WTC11 (cell line): ENCODE measurements around the gene KRTCAP3. TPM values are rescaled to one million over a fixed set of nuclear protein-coding genes. Genes with fewer than 3 reads are reported as not detected.
A peak's percentile ranks its signal among the peaks of the same experiment; 100 is the strongest.

ENCODE experiments used
- CREB1 ChIP-seq: sonication (generic); formaldehyde crosslinking; IDR thresholded peaks from 2 replicates; pipeline ENCODE4 v1.8.0; 2023; ENCODE audit warnings: mild to moderate bottlenecking, missing genetic modification reagents
- CREM ChIP-seq: sonication (generic); formaldehyde crosslinking; IDR thresholded peaks from 2 replicates; pipeline ENCODE4 v1.8.1; 2022; ENCODE audit warnings: mild to moderate bottlenecking, missing genetic modification reagents, moderate library complexity
- E2F1 ChIP-seq: sonication (generic); formaldehyde crosslinking; IDR thresholded peaks from 2 replicates; pipeline ENCODE4 v1.8.0; 2022; ENCODE audit warnings: mild to moderate bottlenecking, missing genetic modification reagents
- FOXP4 ChIP-seq: sonication (generic); formaldehyde crosslinking; IDR thresholded peaks from 2 replicates; pipeline ENCODE4 v1.8.0; 2022; ENCODE audit warnings: mild to moderate bottlenecking, missing genetic modification reagents
- JAZF1 ChIP-seq: fragments of 250-450 bp; sonication (Bioruptor Pico); IDR thresholded peaks from 2 replicates; pipeline ENCODE4 v1.9.0; 2021; ENCODE audit warnings: moderate library complexity, mild to moderate bottlenecking, inconsistent platforms
- MXD4 ChIP-seq: fragments of 250-450 bp; sonication (Bioruptor Pico); IDR thresholded peaks from 2 replicates; pipeline ENCODE4 v1.8.0; 2021; ENCODE audit warnings: mild to moderate bottlenecking, moderate library complexity, borderline replicate concordance
- NFATC4 ChIP-seq: fragments of 250-450 bp; sonication (Bioruptor Pico); IDR thresholded peaks from 2 replicates; pipeline ENCODE4 v1.9.0; 2021; ENCODE audit warnings: mild to moderate bottlenecking
- NR1H2 ChIP-seq: sonication (generic); formaldehyde crosslinking; IDR thresholded peaks from 2 replicates; pipeline ENCODE4 v1.9.0; 2021; ENCODE audit warnings: mild to moderate bottlenecking, moderate library complexity, missing genetic modification reagents
- NR2C2 ChIP-seq: sonication (generic); formaldehyde crosslinking; IDR thresholded peaks from 2 replicates; pipeline ENCODE4 v1.8.0; 2022; ENCODE audit warnings: mild to moderate bottlenecking, missing genetic modification reagents
- PREB ChIP-seq: sonication (generic); formaldehyde crosslinking; IDR thresholded peaks from 2 replicates; pipeline ENCODE4 v1.8.1; 2022; ENCODE audit warnings: mild to moderate bottlenecking, missing genetic modification reagents, moderate library complexity, borderline replicate concordance
- PRRX2 ChIP-seq: fragments of 250-450 bp; sonication (Bioruptor Pico); IDR thresholded peaks from 2 replicates; pipeline ENCODE4 v1.8.0; 2021; ENCODE audit warnings: mild to moderate bottlenecking
- RORB ChIP-seq: fragments of 250-450 bp; sonication (Bioruptor Pico); IDR thresholded peaks from 2 replicates; pipeline ENCODE4 v1.9.0; 2021; ENCODE audit warnings: mild to moderate bottlenecking
- TP53 ChIP-seq: sonication (generic); formaldehyde crosslinking; IDR thresholded peaks from 2 replicates; pipeline ENCODE4 v1.8.1; 2023; ENCODE audit warnings: mild to moderate bottlenecking, missing genetic modification reagents
- ZNF121 ChIP-seq: sonication (generic); formaldehyde crosslinking; IDR thresholded peaks from 2 replicates; pipeline ENCODE4 v1.8.0; 2023; ENCODE audit warnings: missing genetic modification reagents
- ZNF317 ChIP-seq: sonication (generic); formaldehyde crosslinking; IDR thresholded peaks from 2 replicates; pipeline ENCODE4 v1.8.1; 2023; ENCODE audit warnings: low read depth, mild to moderate bottlenecking, moderate library complexity, missing genetic modification reagents, borderline replicate concordance
- ZNF532 ChIP-seq: fragments of 250-450 bp; sonication (Bioruptor Pico); IDR thresholded peaks from 2 replicates; pipeline ENCODE4 v1.9.0; 2021; ENCODE audit warnings: mild to moderate bottlenecking, borderline replicate concordance
- total RNA-seq: library from RNA; stranded (reverse); gene quantifications from 3 replicates; pipeline ENCODE4 v1.2.3, GENCODE V29; 2021
- TF ChIP-seq, protein P1 (sequence below): sonication (generic); formaldehyde crosslinking; IDR thresholded peaks from 2 replicates; pipeline ENCODE4 v1.8.1; 2022; ENCODE audit warnings: low read depth, mild to moderate bottlenecking, moderate library complexity, missing genetic modification reagents, borderline replicate concordance
- TF ChIP-seq, protein P2 (sequence below): sonication (generic); formaldehyde crosslinking; IDR thresholded peaks from 2 replicates; pipeline ENCODE4 v1.8.1; 2023; ENCODE audit warnings: mild to moderate bottlenecking, missing genetic modification reagents
- TF ChIP-seq, protein P3 (sequence below): sonication (generic); formaldehyde crosslinking; IDR thresholded peaks from 2 replicates; pipeline ENCODE4 v1.8.1; 2022; ENCODE audit warnings: mild to moderate bottlenecking, moderate library complexity, missing genetic modification reagents
- TF ChIP-seq, protein P4 (sequence below): fragments of 250-450 bp; sonication (Bioruptor Pico); IDR thresholded peaks from 2 replicates; pipeline ENCODE4 v1.9.0; 2021; ENCODE audit warnings: mild to moderate bottlenecking

KRTCAP3 gene
- total RNA-seq, 1 experiment from 2014 or later, result 41.9 TPM

GRCh38 chr2:27441958-27442919 is at the start of gene KRTCAP3 (continued):
- TF ChIP-seq PRRX2 (CRISPR knock-in tag) (0 out of 2 replicates have a peak, but pooled peaks have one; percentile 21), ZNF121 (CRISPR knock-in tag) (peak; percentile 95), RORB (CRISPR knock-in tag) (no peak), TP53 (peak; percentile 71), E2F1 (CRISPR knock-in tag) (0 out of 2 replicates have a peak, but pooled peaks have one; percentile 49), CREB1 (CRISPR knock-in tag) (peak; percentile 68; the same call in 1 of the 2 replicates), ZNF317 (CRISPR knock-in tag) (no peak), PREB (CRISPR knock-in tag) (no peak), ZNF532 (CRISPR knock-in tag) (peak; percentile 83; the same call in 1 of the 2 replicates), NR1H2 (CRISPR knock-in tag) (peak; percentile 85), NR2C2 (CRISPR knock-in tag) (no peak), MXD4 (CRISPR knock-in tag) (no peak), NFATC4 (CRISPR knock-in tag) (peak; percentile 76; the same call in 1 of the 2 replicates), CREM (CRISPR knock-in tag) (peak; percentile 25; the same call in 1 of the 2 replicates), FOXP4 (CRISPR knock-in tag) (peak; percentile 57), JAZF1 (CRISPR knock-in tag) (no peak)
- TF ChIP-seq, protein P1, sequence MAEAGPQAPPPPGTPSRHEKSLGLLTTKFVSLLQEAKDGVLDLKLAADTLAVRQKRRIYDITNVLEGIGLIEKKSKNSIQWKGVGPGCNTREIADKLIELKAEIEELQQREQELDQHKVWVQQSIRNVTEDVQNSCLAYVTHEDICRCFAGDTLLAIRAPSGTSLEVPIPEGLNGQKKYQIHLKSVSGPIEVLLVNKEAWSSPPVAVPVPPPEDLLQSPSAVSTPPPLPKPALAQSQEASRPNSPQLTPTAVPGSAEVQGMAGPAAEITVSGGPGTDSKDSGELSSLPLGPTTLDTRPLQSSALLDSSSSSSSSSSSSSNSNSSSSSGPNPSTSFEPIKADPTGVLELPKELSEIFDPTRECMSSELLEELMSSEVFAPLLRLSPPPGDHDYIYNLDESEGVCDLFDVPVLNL, result no peak
- TF ChIP-seq, protein P2, sequence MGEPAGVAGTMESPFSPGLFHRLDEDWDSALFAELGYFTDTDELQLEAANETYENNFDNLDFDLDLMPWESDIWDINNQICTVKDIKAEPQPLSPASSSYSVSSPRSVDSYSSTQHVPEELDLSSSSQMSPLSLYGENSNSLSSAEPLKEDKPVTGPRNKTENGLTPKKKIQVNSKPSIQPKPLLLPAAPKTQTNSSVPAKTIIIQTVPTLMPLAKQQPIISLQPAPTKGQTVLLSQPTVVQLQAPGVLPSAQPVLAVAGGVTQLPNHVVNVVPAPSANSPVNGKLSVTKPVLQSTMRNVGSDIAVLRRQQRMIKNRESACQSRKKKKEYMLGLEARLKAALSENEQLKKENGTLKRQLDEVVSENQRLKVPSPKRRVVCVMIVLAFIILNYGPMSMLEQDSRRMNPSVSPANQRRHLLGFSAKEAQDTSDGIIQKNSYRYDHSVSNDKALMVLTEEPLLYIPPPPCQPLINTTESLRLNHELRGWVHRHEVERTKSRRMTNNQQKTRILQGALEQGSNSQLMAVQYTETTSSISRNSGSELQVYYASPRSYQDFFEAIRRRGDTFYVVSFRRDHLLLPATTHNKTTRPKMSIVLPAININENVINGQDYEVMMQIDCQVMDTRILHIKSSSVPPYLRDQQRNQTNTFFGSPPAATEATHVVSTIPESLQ (CRISPR knock-in tag), result no peak
- TF ChIP-seq, protein P3, sequence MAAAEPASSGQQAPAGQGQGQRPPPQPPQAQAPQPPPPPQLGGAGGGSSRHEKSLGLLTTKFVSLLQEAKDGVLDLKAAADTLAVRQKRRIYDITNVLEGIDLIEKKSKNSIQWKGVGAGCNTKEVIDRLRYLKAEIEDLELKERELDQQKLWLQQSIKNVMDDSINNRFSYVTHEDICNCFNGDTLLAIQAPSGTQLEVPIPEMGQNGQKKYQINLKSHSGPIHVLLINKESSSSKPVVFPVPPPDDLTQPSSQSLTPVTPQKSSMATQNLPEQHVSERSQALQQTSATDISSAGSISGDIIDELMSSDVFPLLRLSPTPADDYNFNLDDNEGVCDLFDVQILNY (CRISPR knock-in tag), result no peak
- TF ChIP-seq, protein P4, sequence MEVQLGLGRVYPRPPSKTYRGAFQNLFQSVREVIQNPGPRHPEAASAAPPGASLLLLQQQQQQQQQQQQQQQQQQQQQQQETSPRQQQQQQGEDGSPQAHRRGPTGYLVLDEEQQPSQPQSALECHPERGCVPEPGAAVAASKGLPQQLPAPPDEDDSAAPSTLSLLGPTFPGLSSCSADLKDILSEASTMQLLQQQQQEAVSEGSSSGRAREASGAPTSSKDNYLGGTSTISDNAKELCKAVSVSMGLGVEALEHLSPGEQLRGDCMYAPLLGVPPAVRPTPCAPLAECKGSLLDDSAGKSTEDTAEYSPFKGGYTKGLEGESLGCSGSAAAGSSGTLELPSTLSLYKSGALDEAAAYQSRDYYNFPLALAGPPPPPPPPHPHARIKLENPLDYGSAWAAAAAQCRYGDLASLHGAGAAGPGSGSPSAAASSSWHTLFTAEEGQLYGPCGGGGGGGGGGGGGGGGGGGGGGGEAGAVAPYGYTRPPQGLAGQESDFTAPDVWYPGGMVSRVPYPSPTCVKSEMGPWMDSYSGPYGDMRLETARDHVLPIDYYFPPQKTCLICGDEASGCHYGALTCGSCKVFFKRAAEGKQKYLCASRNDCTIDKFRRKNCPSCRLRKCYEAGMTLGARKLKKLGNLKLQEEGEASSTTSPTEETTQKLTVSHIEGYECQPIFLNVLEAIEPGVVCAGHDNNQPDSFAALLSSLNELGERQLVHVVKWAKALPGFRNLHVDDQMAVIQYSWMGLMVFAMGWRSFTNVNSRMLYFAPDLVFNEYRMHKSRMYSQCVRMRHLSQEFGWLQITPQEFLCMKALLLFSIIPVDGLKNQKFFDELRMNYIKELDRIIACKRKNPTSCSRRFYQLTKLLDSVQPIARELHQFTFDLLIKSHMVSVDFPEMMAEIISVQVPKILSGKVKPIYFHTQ (CRISPR knock-in tag), result 0 out of 2 replicates have a peak, but pooled peaks have one; percentile 42
